Vagina (tissue), 2 donors: ENCODE measurements around the gene TECTA. TPM values are rescaled to one million over a fixed set of nuclear protein-coding genes. Genes with fewer than 3 reads are reported as not detected.
A peak's percentile ranks its signal among the peaks of the same experiment; 100 is the strongest.

ENCODE experiments used
- DNase-seq, 2 donors: peaks; one replicate each; pipeline ENCODE4 v3.0.0-alpha.2; 2017; ENCODE audit errors: extremely low spot score in 2 of 2
- H3K27ac ChIP-seq: fragments of 200-600 bp; sonication (generic); one replicate; pipeline ENCODE4 v1.5.1; 2019
- H3K27me3 ChIP-seq: fragments of 200-600 bp; sonication (generic); one replicate; pipeline ENCODE4 v1.5.1; 2019
- H3K36me3 ChIP-seq, 2 donors: fragments of 200-600 bp; sonication (generic); one replicate each; pipeline ENCODE4 v1.5.1; 2017 to 2019
- H3K4me1 ChIP-seq: fragments of 200-600 bp; sonication (generic); one replicate; pipeline ENCODE4 v1.5.1; 2019
- H3K4me3 ChIP-seq, 2 donors: fragments of 200-600 bp; sonication (generic); 1 replicate in 1 of 2; 2 replicates in 1 of 2; pipeline ENCODE4 v1.5.1; 2016 to 2019
- H3K9me3 ChIP-seq: fragments of 200-600 bp; sonication (generic); one replicate; pipeline ENCODE4 v1.5.1; 2019
- POLR2A ChIP-seq, 2 donors: fragments of 450-650 bp; IDR thresholded peaks; one replicate each; pipeline ENCODE4 v1.6.1; 2017; ENCODE audit warnings: antibody characterized with exemption in 2 of 2, mild to moderate bottlenecking in 2 of 2, moderate library complexity in 2 of 2
- POLR2AphosphoS5 ChIP-seq, 2 donors: sonication (generic); formaldehyde crosslinking; IDR thresholded peaks; one replicate each; pipeline ENCODE4 v1.9.0; 2017; ENCODE audit warnings: antibody characterized with exemption in 2 of 2, mild to moderate bottlenecking in 2 of 2, low read depth in 1 of 2; ENCODE audit not compliant: insufficient read depth in 1 of 2
- intact Hi-C: fragments of 100-400 bp; cut with DNase I; formaldehyde crosslinking; loops from one replicate; pipeline ENCODE4 v1.15.1; 2023
- total RNA-seq: library from RNA; depleted of rRNA; stranded (reverse); fragments of >200 nt; gene quantifications from one replicate; pipeline ENCODE4 v1.2.3, GENCODE V29; 2016
- TF ChIP-seq, protein P1 (sequence below), 3 experiments: fragments of 450-650 bp in 2 of 3; fragments of 200-600 bp in 1 of 3; sonication (generic) in 1 of 3; IDR thresholded peaks; one replicate each; pipeline ENCODE4 v1.5.1; 2017 to 2019; ENCODE audit warnings: antibody characterized with exemption in 3 of 3, mild to moderate bottlenecking in 2 of 3, moderate library complexity in 2 of 3

TECTA gene
- total RNA-seq, 1 donor from 2014 or later, result 1.2 TPM

DNA sequence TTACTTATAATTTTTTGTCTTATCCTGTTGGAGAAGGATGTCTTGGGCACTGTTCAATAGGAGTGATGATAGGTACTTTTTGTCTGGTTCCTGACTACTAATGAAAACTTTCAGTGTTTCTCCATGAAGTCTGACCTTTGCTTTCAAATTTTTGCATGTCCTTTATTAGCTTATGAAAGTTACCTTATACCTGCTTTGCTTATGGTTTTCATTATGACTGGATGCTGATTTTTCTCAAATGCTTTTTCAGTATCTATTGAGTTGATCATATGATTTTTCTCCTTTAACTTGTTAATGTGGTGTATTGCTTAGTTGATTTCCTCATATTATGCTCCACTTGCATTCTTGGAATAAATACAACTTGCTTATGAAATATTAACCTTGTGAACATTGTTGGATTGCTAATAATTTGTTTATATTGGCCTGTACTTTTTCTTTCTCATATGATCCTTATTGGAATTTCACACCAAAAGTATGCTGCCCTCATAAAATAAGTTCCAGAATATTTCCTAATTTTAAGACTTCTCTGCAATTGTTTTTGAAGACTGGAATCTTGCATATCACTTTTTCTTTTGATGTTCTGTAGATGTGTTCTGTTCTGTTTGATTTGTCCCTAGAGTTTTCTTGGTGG is 106.6 kb downstream of the TECTA start:
- Histone ChIP-seq H3K27me3 (no peaks in the 10 kb centered on the region), H3K4me1 (peaks cover 9% of the 10 kb centered on the region), H3K36me3 (no peaks in the 10 kb centered on the region), H3K4me3 (no peak overlapping the region), H3K27ac (no peak overlapping the region), H3K9me3 (no peaks in the 10 kb centered on the region)
- TF ChIP-seq POLR2AphosphoS5 (IDR thresholded peaks at IDR 0.05; ENCODE audit: insufficient read depth in 1 of 2, low read depth in 1 of 2) (peak; percentile 34 to 41), POLR2A (IDR thresholded peaks at IDR 0.05) (no peak)
- DNase-seq, result no peak
- intact Hi-C loops, result no loop called here

DNA sequence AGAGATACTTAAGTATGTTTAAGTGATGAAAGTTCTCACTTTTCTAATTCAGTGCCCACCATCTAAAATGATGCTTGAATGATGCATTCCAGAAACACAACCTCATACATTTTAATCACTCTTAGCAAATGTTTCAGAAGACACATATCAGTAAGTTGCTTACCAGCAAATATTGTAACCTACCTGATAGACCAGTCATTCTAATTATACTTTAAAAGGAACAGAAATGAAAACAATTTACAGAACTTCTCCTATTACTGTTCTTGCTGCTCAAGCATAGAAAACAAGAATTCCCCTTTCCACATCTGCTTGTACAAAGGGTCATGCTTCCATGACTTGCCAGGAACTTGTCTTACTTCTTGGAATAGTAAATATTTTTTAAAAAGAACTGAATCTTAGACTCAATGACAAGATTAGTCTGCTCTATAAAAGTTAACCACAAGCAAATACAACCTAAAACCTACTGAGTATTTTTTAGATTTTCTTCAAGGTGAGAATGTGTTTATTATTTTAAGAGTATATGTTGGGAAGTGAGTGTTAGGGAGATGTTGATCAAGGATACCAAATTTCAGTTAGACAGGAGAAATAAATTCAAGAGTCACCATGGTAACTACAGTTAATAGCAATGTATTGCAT is 109.5 kb downstream of the TECTA start:
- no peaks in the 10 kb centered on the region for H3K36me3 ChIP-seq
- no peaks in the 10 kb centered on the region for H3K9me3 ChIP-seq
- DNase-seq, result no peak
- TF ChIP-seq POLR2A (IDR thresholded peaks at IDR 0.05) (no peak), POLR2AphosphoS5 (IDR thresholded peaks at IDR 0.05; ENCODE audit: insufficient read depth in 1 of 2, low read depth in 1 of 2) (no peak)
- TF ChIP-seq, protein P1, sequence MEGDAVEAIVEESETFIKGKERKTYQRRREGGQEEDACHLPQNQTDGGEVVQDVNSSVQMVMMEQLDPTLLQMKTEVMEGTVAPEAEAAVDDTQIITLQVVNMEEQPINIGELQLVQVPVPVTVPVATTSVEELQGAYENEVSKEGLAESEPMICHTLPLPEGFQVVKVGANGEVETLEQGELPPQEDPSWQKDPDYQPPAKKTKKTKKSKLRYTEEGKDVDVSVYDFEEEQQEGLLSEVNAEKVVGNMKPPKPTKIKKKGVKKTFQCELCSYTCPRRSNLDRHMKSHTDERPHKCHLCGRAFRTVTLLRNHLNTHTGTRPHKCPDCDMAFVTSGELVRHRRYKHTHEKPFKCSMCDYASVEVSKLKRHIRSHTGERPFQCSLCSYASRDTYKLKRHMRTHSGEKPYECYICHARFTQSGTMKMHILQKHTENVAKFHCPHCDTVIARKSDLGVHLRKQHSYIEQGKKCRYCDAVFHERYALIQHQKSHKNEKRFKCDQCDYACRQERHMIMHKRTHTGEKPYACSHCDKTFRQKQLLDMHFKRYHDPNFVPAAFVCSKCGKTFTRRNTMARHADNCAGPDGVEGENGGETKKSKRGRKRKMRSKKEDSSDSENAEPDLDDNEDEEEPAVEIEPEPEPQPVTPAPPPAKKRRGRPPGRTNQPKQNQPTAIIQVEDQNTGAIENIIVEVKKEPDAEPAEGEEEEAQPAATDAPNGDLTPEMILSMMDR (IDR thresholded peaks at IDR 0.05), result no peak
- H3K4me3 ChIP-seq, result no peak overlapping the region
- H3K4me1 ChIP-seq, result peaks cover 9% of the 10 kb centered on the region
- H3K27me3 ChIP-seq, result no peaks in the 10 kb centered on the region
- intact Hi-C loops, result no loop called here
- no peak overlapping the region for H3K27ac ChIP-seq

DNA sequence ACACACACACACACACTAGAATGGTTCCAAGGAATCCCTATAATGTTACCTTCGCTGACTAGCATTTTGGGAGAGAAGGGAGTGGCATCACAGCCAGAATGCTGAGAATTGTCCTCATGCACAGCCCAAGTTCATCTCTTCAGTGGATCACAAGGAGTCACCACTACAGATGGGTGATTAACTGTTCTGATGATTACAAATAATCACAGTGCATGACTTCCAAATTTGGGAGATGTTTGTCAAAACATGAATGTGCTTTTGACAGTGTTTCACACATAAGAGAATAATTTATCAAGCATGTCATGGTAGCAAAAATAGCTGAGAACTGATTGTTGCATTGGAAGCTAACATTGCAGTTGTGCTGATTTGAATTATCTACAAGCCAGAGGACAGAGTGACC is 110.6 kb downstream of the TECTA start:
- TF ChIP-seq, protein P1 (IDR thresholded peaks at IDR 0.05), result no peak
- peaks cover 9% of the 10 kb centered on the region for H3K4me1 ChIP-seq
- no peak overlapping the region for H3K4me3 ChIP-seq
- H3K9me3 ChIP-seq, result no peaks in the 10 kb centered on the region
- no peaks in the 10 kb centered on the region for H3K27me3 ChIP-seq
- H3K27ac ChIP-seq, result no peak overlapping the region
- intact Hi-C loops, result no loop called here
- DNase-seq, result no peak
- no peaks in the 10 kb centered on the region for H3K36me3 ChIP-seq

DNA sequence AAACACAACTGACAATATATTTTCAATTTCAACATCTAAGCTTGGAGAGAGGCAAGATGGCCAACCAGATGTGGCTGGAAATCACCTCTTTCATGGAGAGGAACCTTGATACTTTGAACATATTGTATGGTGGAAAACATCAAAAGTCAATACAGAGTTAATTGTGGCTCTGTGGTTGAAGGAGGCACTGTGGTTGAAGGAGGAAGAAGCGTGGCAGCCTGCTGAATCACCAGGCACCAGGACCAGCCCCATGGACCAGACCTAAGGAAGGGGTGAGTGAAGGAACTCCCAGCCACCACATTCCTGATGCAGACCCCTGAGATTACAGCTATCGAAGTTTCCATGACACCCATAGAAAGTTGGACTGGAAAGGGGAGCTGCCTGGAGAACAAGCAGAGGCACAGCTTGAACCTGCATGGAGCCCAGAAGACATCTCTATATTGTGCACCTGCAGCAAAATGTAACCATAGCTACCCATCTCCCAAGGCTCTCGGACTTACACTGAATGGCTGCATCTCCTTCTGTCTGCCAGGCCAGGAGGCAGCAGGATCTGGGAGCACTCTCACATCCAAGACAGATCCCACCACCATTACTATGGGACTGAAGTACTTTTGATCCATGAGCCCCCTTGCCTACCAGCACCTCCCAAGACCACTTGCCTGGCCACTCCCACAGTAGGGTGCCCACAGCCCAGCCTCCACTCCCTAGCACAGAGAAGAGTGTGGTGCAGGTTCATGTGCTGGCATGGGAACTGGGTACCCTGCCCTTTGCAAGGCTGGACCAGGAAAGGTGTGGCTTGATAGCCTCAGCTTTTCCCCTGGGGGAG is 111.7 kb downstream of the TECTA start:
- TF ChIP-seq POLR2AphosphoS5 (IDR thresholded peaks at IDR 0.05; ENCODE audit: insufficient read depth in 1 of 2, low read depth in 1 of 2), result no peak
- TF ChIP-seq POLR2A (IDR thresholded peaks at IDR 0.05), result no peak
- TF ChIP-seq, protein P1 (IDR thresholded peaks at IDR 0.05), result no peak
- Histone ChIP-seq H3K27me3 (no peaks in the 10 kb centered on the region), H3K4me3 (no peak overlapping the region), H3K4me1 (peaks cover 9% of the 10 kb centered on the region), H3K36me3 (no peaks in the 10 kb centered on the region), H3K27ac (no peak overlapping the region), H3K9me3 (no peaks in the 10 kb centered on the region)
- peak in 1 of 2 donors; percentile 80 for DNase-seq
- intact Hi-C loops, result no loop called here

DNA sequence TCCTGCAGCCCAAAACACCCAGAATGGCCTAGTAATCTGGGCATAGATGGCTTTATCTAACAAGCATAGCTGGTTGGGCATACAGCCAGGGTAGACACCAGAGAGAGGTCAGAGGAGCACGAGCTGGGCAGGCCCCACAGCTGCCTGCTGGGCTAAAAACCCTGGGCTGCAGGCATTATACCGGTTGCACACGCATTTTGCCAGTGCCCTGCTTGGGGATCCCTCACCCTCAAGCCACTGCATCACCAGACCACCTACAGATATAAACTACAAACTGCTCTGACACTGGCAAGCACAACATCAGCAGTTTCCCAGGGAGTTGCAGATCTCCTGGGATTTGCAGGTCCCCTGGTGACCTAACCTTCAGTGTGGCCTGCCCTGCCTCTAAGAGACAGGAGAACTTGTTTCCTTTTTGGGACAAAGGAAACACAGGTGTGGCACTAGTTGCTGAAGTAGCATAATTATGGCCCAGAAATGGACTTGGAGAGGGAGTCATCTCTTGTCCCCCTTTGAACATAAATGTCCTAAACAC is 112.4 kb downstream of the TECTA start:
- peaks cover 9% of the 10 kb centered on the region for H3K4me1 ChIP-seq
- no peaks in the 10 kb centered on the region for H3K27me3 ChIP-seq
- H3K27ac ChIP-seq, result no peak overlapping the region
- TF ChIP-seq POLR2AphosphoS5 (IDR thresholded peaks at IDR 0.05; ENCODE audit: insufficient read depth in 1 of 2, low read depth in 1 of 2), result no peak
- TF ChIP-seq POLR2A (IDR thresholded peaks at IDR 0.05), result no peak
- H3K4me3 ChIP-seq, result no peak overlapping the region
- no peaks in the 10 kb centered on the region for H3K36me3 ChIP-seq
- H3K9me3 ChIP-seq, result no peaks in the 10 kb centered on the region
- intact Hi-C loops, result no loop called here
- no peak for DNase-seq
